Endothelial cell of umbilical vein (primary cell): ENCODE measurements around the gene SCP2.

Experiments
- EZH2 ChIP-seq: IDR thresholded peaks from 2 replicates; pipeline ENCODE4 v1.6.1; 2012; ENCODE audit warnings: borderline replicate concordance, low read depth, mild to moderate bottlenecking, moderate library complexity, low read length, inconsistent platforms; ENCODE audit not compliant: severe bottlenecking
- FOS ChIP-seq: IDR thresholded peaks from 2 replicates; pipeline ENCODE4 v1.6.1; 2011; ENCODE audit warnings: mild to moderate bottlenecking, low read length, moderate library complexity, borderline replicate concordance; ENCODE audit not compliant: insufficient read depth
- MYC ChIP-seq: IDR thresholded peaks from one replicate; pipeline ENCODE4 v1.6.1; 2011; ENCODE audit warnings: mild to moderate bottlenecking, low read depth, low read length
- POLR2A ChIP-seq: IDR thresholded peaks from 2 replicates; pipeline ENCODE4 v1.6.1; 2012; ENCODE audit warnings: low read depth, mild to moderate bottlenecking, control low read depth, low read length
- POLR2AphosphoS5 ChIP-seq: IDR thresholded peaks from 2 replicates; pipeline ENCODE4 v1.6.1; 2012; ENCODE audit warnings: low read depth, mild to moderate bottlenecking, control low read depth, low read length, moderate library complexity; ENCODE audit not compliant: insufficient read depth
- TF ChIP-seq, protein P1 (sequence below), 2 donors: IDR thresholded peaks; 1 replicate in 1 of 2; 2 replicates in 1 of 2; pipeline ENCODE4 v1.5.1; 2011; ENCODE audit warnings: low read length in 2 of 2, mild to moderate bottlenecking in 2 of 2, moderate library complexity in 2 of 2, control low read depth in 1 of 2, inconsistent platforms in 1 of 2, low read depth in 1 of 2; ENCODE audit not compliant: insufficient read depth in 1 of 2; ENCODE audit errors: extremely low read depth in 1 of 2

GRCh38 chr1:53050310-53050709 lies 123.2 kb downstream of the SCP2 start:
- TF ChIP-seq, protein P1, sequence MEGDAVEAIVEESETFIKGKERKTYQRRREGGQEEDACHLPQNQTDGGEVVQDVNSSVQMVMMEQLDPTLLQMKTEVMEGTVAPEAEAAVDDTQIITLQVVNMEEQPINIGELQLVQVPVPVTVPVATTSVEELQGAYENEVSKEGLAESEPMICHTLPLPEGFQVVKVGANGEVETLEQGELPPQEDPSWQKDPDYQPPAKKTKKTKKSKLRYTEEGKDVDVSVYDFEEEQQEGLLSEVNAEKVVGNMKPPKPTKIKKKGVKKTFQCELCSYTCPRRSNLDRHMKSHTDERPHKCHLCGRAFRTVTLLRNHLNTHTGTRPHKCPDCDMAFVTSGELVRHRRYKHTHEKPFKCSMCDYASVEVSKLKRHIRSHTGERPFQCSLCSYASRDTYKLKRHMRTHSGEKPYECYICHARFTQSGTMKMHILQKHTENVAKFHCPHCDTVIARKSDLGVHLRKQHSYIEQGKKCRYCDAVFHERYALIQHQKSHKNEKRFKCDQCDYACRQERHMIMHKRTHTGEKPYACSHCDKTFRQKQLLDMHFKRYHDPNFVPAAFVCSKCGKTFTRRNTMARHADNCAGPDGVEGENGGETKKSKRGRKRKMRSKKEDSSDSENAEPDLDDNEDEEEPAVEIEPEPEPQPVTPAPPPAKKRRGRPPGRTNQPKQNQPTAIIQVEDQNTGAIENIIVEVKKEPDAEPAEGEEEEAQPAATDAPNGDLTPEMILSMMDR (IDR thresholded peaks at IDR 0.05; ENCODE audit: extremely low read depth in 1 of 2, insufficient read depth in 1 of 2, low read depth in 1 of 2, low read length in 2 of 2) = no peak
- TF ChIP-seq EZH2 (no peak), POLR2AphosphoS5 (no peak), POLR2A (no peak), FOS (no peak), MYC (no peak)
